Measurements from ENCODE around the gene IGSF10. TPM values are rescaled to one million over a fixed set of nuclear protein-coding genes. Genes with fewer than 3 reads are reported as not detected.

The IGSF10 gene
- total RNA-seq, 1 donor from 2014 or later, result not detected

GRCh38 chr3:151483488-151483887, 22.6 kb upstream of the IGSF10 start:
- no peaks in the 10 kb centered on the region for H3K4me1 Mint-ChIP-seq
- peaks cover 13% of the 10 kb centered on the region for H3K9me3 Mint-ChIP-seq
- intact Hi-C loops (cut with micrococcal nuclease), result no loop called here
- DNase-seq (no peak), ATAC-seq (ENCODE audit: low read depth) (no peak)
- no peak overlapping the region for H3K4me3 Mint-ChIP-seq
- ChIA-PET POLR2A (no interaction called here), CTCF (no interaction called here)
- TF ChIP-seq, protein P1, sequence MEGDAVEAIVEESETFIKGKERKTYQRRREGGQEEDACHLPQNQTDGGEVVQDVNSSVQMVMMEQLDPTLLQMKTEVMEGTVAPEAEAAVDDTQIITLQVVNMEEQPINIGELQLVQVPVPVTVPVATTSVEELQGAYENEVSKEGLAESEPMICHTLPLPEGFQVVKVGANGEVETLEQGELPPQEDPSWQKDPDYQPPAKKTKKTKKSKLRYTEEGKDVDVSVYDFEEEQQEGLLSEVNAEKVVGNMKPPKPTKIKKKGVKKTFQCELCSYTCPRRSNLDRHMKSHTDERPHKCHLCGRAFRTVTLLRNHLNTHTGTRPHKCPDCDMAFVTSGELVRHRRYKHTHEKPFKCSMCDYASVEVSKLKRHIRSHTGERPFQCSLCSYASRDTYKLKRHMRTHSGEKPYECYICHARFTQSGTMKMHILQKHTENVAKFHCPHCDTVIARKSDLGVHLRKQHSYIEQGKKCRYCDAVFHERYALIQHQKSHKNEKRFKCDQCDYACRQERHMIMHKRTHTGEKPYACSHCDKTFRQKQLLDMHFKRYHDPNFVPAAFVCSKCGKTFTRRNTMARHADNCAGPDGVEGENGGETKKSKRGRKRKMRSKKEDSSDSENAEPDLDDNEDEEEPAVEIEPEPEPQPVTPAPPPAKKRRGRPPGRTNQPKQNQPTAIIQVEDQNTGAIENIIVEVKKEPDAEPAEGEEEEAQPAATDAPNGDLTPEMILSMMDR (IDR thresholded peaks at IDR 0.05), result no peak
- H3K27me3 Mint-ChIP-seq, result peaks cover 7% of the 10 kb centered on the region
- no peak overlapping the region for H3K27ac Mint-ChIP-seq
- H3K36me3 Mint-ChIP-seq (ENCODE audit: low read depth), result no peaks in the 10 kb centered on the region

- Mint-ChIP-seq H3K4me1 (no peaks in the 10 kb centered on the region), H3K9me3 (peaks cover 13% of the 10 kb centered on the region), H3K27ac (no peak overlapping the region), H3K36me3 (ENCODE audit: low read depth) (no peaks in the 10 kb centered on the region), H3K4me3 (no peak overlapping the region), H3K27me3 (peaks cover 7% of the 10 kb centered on the region)
- TF ChIP-seq, protein P1 (IDR thresholded peaks at IDR 0.05), result no peak
- intact Hi-C loops (cut with micrococcal nuclease), result no loop called here
- DNase-seq (no peak), ATAC-seq (ENCODE audit: low read depth) (no peak)
- ChIA-PET CTCF (interaction anchor here (2.8 kb wide), 1 partner anchor 13 kb away, joined by 13 read pairs; no protein-coding TSS in a partner anchor), POLR2A (no interaction called here)
Observed at GRCh38 chr3:151480492-151480891, 19.6 kb upstream of the IGSF10 start.

DNA sequence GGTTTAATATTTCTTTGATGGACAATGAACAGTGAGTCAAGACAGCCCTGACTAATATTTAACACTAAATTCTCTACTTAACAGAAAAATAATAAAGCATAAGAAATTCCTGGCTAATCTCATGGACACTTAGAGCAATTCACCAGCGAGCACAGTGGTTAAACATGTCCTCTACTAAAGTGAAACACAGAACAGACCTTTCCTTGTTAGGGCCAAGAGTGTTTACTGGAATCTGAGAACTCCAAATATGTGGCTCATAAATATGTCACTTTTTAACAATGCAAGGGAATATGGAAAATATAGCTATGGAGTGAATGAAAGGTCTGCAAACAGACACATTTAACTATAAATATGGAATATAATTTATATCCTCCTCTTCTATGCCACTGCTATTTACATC, 18.6 kb upstream of the IGSF10 start:
- Mint-ChIP-seq H3K9me3 (peaks cover 8% of the 10 kb centered on the region), H3K27me3 (peaks cover 5% of the 10 kb centered on the region), H3K4me1 (no peaks in the 10 kb centered on the region), H3K27ac (no peak overlapping the region), H3K36me3 (ENCODE audit: low read depth) (no peaks in the 10 kb centered on the region), H3K4me3 (no peak overlapping the region)
- no peak for DNase-seq
- no peak for ATAC-seq (ENCODE audit: low read depth)
- ChIA-PET POLR2A (no interaction called here), CTCF (interaction anchor here (2.8 kb wide), 1 partner anchor 12 kb away, joined by 13 read pairs; no protein-coding TSS in a partner anchor)
- TF ChIP-seq, protein P1 (IDR thresholded peaks at IDR 0.05), result no peak
- intact Hi-C loops (cut with micrococcal nuclease), result no loop called here

DNA sequence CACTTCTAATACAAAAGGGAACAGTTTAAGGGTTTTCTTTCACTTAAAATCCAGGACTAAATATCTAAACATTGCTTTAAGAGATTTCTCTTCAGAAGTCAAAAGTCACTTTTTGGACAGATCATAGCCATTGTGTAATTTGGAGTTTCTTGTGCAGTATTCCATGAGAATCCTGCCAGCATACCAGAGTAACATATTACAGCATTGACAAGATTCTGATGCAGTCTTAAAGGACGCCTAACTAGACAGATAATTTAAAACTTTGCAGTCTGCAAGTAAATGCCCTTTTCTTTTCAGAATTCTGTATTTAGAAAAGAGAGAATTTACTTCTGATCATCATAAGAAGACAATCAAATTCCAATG, 17.5 kb upstream of the IGSF10 start:
- Mint-ChIP-seq H3K4me3 (no peak overlapping the region), H3K27me3 (peaks cover 2% of the 10 kb centered on the region), H3K4me1 (no peaks in the 10 kb centered on the region), H3K9me3 (peaks cover 8% of the 10 kb centered on the region), H3K36me3 (ENCODE audit: low read depth) (no peaks in the 10 kb centered on the region), H3K27ac (no peak overlapping the region)
- DNase-seq (no peak), ATAC-seq (ENCODE audit: low read depth) (no peak)
- POLR2A ChIA-PET, result interaction anchor here (0.6 kb wide), 1 partner anchor 55 kb away, joined by 4 read pairs; no protein-coding TSS in a partner anchor
- intact Hi-C loops (cut with micrococcal nuclease), result no loop called here
- TF ChIP-seq, protein P1 (IDR thresholded peaks at IDR 0.05), result no peak
- CTCF ChIA-PET, result interaction anchor here (1.6 kb wide), 1 partner anchor 10 kb away, joined by 4 read pairs; no protein-coding TSS in a partner anchor

DNA sequence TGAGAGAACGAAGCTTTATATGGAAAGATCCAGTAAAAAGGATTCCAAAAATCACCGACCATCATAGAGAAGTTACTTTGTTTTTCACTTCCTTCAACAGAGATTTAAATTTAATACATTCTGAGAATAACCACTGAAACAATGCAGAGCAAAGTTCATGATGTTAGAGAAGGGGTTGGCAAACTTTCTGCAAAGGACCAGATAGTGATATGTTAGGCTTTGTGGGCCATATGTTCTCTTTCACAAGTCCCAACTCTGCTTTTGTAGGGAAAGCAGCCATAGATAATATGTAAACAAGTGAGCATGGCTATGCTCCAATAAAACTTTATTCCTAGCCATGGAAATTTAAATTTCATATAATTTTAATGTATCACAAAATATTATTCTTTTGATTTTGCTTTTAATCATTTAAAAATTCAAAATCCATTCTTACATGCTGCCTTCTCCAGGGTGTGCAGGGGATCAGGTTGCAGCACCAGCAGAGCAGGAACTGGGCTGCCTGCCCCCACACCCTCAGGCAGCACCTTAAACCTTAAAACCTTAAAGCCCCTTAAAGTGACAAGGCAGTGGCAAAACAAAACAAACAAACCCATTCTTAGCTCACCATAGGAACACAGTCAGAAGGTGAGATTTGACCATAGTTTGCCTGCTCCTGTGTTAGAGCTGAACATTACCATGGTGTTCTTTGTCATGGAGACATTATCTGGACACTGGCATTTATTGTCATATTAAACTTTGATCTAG, 16.9 kb upstream of the IGSF10 start:
- no peaks in the 10 kb centered on the region for H3K36me3 Mint-ChIP-seq (ENCODE audit: low read depth)
- DNase-seq (no peak), ATAC-seq (ENCODE audit: low read depth) (no peak)
- POLR2A ChIA-PET, result interaction anchor here (0.6 kb wide), 1 partner anchor 55 kb away, joined by 4 read pairs; no protein-coding TSS in a partner anchor
- intact Hi-C loops (cut with micrococcal nuclease), result no loop called here
- TF ChIP-seq, protein P1 (IDR thresholded peaks at IDR 0.05), result no peak
- peaks cover 2% of the 10 kb centered on the region for H3K27me3 Mint-ChIP-seq
- no peaks in the 10 kb centered on the region for H3K4me1 Mint-ChIP-seq
- CTCF ChIA-PET, result interaction anchor here (1.6 kb wide), 1 partner anchor 10 kb away, joined by 4 read pairs; no protein-coding TSS in a partner anchor
- no peak overlapping the region for H3K27ac Mint-ChIP-seq
- no peak overlapping the region for H3K4me3 Mint-ChIP-seq
- peaks cover 8% of the 10 kb centered on the region for H3K9me3 Mint-ChIP-seq
